Measurements from ENCODE around the gene NTNG1.

The NTNG1 gene

DNA sequence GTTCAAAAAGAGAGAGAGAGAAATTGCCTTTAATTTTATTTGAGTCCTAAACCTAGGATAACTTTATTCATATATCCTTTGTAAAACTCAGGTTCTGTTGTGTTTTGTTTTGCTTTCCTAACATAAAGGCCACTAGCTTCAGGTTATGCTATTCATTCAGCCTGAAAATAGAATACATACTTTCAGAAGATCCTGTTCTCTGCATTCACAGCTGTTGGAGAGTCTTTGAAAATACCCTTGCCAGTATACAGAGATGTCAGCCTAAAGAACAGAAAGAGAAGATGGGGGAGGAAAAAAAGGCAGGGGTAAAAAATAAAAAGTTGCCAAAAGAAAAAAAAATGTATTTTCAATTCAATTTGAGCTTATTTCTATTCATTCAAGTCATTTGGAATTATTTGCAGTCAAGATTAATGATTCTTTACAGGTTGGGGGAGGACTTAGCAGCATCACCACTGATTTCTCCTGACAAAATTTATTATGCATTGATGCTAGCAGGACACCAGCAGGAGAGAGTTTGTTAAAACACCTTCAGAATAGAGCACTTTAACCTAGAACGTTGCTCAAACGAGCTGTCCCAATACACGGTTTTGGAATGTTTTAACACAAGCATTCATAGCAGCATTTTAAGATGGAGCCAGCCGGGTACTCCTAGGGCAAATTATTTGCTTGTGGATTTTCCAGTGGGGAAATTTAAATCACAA, 318.5 kb downstream of the NTNG1 start:
- ATAC-seq (replicated peaks) = no peak
- Mint-ChIP-seq H3K27ac (no peak overlapping the region), H3K4me3 (no peak overlapping the region), H3K9me3 (no peaks in the 10 kb centered on the region), H3K27me3 (peaks cover 13 to 21% of the 10 kb centered on the region in 2 donors), H3K36me3 (ENCODE audit: insufficient read depth) (no peaks in the 10 kb centered on the region), H3K4me1 (ENCODE audit: low read depth in 2 of 2) (no peaks in the 10 kb centered on the region)
- no peak for DNase-seq

DNA sequence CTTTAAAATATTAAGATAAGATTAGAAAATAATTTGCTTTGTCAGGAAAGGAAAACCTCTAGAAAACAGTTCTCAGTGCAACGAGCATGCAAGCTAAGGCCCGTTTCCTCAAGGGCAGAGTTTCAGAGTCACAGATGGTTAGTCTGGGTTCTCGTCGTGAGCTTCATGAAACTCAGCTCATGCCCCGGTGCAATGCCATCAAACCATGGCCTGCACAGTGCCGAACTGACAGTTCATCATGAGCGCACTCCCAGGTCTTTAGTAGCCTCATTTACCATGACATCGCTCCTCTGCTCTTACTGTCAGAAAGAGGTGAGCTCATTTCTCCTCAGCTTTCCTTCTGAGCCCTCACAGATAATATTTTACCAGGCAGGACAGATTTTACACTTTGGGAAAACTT, 319.2 kb downstream of the NTNG1 start:
- Mint-ChIP-seq H3K36me3 (ENCODE audit: insufficient read depth) (no peaks in the 10 kb centered on the region), H3K27me3 (peaks cover 20 to 23% of the 10 kb centered on the region in 2 donors), H3K27ac (no peak overlapping the region), H3K4me3 (no peak overlapping the region), H3K4me1 (ENCODE audit: low read depth in 2 of 2) (no peaks in the 10 kb centered on the region), H3K9me3 (no peaks in the 10 kb centered on the region)
- no peak for ATAC-seq (replicated peaks)
- DNase-seq = no peak

DNA sequence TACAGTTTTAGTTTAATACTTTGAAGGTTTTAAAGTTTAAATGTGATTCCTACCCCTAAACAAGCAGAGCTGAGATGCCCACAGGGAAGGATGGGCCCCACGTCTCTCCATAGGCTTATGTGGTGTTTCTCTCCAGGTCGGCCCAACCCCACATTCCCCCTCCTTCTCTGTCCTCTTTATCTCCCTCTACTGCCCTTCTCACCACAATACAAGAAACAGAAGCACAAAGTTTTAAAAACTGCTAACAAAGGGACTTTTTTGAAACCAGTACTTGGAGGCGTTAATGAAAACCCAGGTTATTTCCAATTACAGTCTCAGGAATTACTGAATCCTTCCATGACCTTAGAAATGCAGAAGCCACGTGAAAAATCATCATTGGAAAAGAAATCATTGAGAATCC, 324.0 kb downstream of the NTNG1 start:
- no peak for DNase-seq
- Mint-ChIP-seq H3K9me3 (no peaks in the 10 kb centered on the region), H3K4me3 (no peak overlapping the region), H3K27me3 (peaks cover 27 to 45% of the 10 kb centered on the region in 2 donors), H3K4me1 (ENCODE audit: low read depth in 2 of 2) (no peaks in the 10 kb centered on the region), H3K27ac (no peak overlapping the region), H3K36me3 (ENCODE audit: insufficient read depth) (no peaks in the 10 kb centered on the region)
- ATAC-seq (replicated peaks) = no peak

DNA sequence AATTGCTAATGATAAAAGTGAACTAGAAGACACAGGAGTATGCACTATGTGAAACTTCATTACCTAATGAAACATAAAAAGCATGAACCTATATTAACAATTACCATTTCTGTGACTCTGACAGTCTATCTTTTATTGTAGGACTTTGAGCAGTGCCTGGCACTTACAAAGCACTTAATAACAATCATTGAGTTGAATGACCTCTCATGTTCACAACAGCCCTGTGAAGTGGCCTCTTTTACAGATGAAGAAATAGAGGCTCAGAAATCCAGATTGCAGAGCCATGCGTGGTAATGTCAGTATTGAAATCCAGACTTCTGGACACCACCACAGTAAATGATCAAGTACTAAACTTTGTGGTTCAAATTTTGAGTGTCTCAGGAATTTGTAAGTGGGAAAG, 326.4 kb downstream of the NTNG1 start:
- Mint-ChIP-seq H3K27ac (no peak overlapping the region), H3K4me1 (ENCODE audit: low read depth in 2 of 2) (no peaks in the 10 kb centered on the region), H3K4me3 (no peak overlapping the region), H3K27me3 (peaks cover 28 to 52% of the 10 kb centered on the region in 2 donors), H3K36me3 (ENCODE audit: insufficient read depth) (no peaks in the 10 kb centered on the region), H3K9me3 (no peaks in the 10 kb centered on the region)
- ATAC-seq (replicated peaks) (no peak), DNase-seq (no peak)

DNA sequence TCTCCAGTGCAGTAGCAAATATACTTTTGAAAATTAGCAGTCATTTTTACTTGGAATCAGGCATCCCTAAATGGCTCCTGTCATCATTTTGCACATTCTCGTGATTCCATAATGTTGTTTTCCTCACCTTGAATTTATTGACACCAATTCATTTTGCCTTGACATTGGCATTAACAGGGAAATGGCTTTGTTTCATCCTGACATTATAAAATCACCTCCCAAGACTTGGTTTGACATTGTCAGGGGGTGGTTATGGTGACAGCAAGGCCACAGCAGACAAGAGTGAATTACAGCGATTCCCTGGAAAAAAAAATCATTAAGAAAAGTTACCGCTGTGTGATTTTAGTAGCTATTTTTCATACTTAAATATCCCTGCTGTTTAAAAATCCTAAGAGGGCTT, 327.0 kb downstream of the NTNG1 start:
- Mint-ChIP-seq H3K4me3 (no peak overlapping the region), H3K27me3 (peaks cover 32 to 55% of the 10 kb centered on the region in 2 donors), H3K9me3 (no peaks in the 10 kb centered on the region), H3K27ac (no peak overlapping the region), H3K4me1 (ENCODE audit: low read depth in 2 of 2) (no peaks in the 10 kb centered on the region), H3K36me3 (ENCODE audit: insufficient read depth) (no peaks in the 10 kb centered on the region)
- ATAC-seq (replicated peaks) (no peak), DNase-seq (no peak)

DNA sequence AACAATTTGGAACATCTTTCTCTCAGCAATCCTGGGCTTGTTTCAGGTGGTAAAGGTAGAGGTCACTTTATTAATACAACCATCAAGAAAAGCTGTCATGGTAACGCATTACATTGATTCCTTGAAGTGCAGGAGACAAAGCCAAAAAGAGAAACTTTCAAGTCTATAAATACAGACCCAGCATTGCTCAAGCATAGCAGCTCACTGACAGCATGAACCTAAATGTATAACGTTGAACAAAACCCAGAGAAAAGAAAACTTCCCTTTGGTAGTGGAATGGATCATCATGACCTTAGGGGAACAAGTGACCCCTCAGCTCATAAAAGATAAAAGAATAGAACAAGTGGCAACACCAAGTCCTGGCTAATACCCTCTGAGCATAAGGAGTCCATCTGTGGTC, 332.2 kb downstream of the NTNG1 start:
- H3K36me3 Mint-ChIP-seq (ENCODE audit: insufficient read depth) = no peaks in the 10 kb centered on the region
- no peak for ATAC-seq (replicated peaks)
- H3K4me1 Mint-ChIP-seq (ENCODE audit: low read depth in 2 of 2) = no peaks in the 10 kb centered on the region
- H3K27me3 Mint-ChIP-seq = peaks cover 24 to 35% of the 10 kb centered on the region in 2 donors
- no peak overlapping the region for H3K4me3 Mint-ChIP-seq
- DNase-seq = no peak
- H3K9me3 Mint-ChIP-seq = no peaks in the 10 kb centered on the region
- H3K27ac Mint-ChIP-seq = no peak overlapping the region

DNA sequence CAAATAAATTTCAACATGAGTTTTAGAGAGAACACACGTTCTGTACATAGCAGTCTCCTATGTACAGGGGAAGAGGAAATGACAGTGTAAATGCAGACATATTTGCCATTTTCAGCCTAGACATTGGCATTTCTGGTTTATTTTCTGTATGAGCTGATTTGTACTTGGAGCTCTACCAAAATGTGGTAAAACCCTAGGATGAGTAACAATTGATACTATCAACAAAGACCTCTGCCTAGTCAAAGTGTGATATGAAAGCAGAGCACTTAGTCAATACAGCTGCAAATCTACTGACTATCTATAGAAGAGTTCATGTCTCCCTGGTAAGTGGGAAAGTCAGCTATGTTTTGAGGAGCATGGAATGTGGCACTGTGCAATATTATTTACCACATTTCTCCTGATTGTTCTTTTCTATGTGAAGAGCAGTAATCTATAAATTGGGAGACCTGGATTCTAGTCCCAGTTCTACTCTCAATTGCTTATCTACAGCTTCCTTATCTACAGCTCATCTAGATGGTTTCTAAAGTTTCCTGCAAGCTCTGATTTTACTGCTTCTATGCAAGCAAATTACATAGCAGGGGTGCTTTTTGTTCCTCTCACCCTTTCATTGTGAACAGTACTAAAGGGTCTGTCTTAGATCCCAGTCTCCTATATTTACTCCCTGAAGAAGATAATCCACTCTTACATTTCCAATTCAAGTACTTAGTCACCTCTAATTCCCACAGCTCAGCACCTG, 334.2 kb downstream of the NTNG1 start:
- Mint-ChIP-seq H3K9me3 (no peaks in the 10 kb centered on the region), H3K27ac (no peak overlapping the region)
- ATAC-seq (replicated peaks) = no peak

DNA sequence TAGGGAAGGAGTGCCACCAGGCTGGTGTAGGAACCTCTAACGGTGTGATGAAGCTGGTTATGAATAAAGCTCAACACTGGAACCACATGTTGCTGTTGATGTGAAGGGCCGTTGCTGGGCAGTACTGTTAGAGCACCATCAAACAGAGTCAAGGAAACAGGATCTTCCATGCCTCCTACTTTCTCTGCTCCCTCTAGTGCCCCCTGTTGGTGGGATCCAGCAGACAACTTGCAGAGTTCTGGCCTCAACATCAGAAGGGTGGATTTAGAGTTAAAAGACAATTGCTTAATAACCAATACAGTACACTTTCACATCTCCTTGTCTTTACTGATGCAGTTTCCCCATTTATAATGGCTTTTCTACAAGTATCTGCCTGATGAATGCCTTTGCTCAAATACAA, 336.4 kb downstream of the NTNG1 start:
- H3K27me3 Mint-ChIP-seq = peaks cover 38% of the 10 kb centered on the region in 2 donors
- no peaks in the 10 kb centered on the region for H3K36me3 Mint-ChIP-seq (ENCODE audit: insufficient read depth)
- no peak overlapping the region for H3K27ac Mint-ChIP-seq
- no peak for ATAC-seq (replicated peaks)
- H3K9me3 Mint-ChIP-seq = no peaks in the 10 kb centered on the region
- H3K4me1 Mint-ChIP-seq (ENCODE audit: low read depth in 2 of 2) = peaks cover 5 to 8% of the 10 kb centered on the region in 2 donors
- H3K4me3 Mint-ChIP-seq = no peak overlapping the region
- DNase-seq = no peak

More for the DNA sequence above, 334.2 kb downstream of the NTNG1 start:
- DNase-seq = no peak
- H3K36me3 Mint-ChIP-seq (ENCODE audit: insufficient read depth) = no peaks in the 10 kb centered on the region
- H3K4me3 Mint-ChIP-seq = no peak overlapping the region
- H3K27me3 Mint-ChIP-seq = peaks cover 29 to 30% of the 10 kb centered on the region in 2 donors
- no peaks in the 10 kb centered on the region for H3K4me1 Mint-ChIP-seq (ENCODE audit: low read depth in 2 of 2)

DNA sequence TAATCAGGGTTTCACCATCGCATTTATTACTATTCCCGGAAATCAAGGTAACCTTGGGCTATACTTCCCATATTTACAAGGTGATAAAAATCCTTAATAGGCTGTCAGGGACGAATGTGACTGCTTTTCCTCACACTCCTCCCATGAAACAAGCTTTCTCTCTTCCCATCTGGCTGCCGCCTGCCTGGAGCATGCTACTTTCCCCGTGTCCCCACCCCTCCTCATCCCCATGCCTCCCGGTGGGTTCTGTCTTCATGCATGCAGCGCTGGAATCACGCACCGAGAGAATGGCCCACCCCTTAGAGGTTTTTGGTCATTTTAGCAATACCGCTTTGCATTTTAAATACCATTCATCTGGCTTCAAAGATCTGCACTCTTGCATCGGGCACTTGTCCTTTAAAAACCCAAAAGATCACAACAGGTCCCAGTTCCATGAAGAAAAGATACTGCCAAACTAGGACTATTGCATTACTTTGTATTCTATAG, 339.1 kb downstream of the NTNG1 start:
- H3K27ac Mint-ChIP-seq = no peak overlapping the region
- ATAC-seq (replicated peaks) (no peak), DNase-seq (no peak)
- no peaks in the 10 kb centered on the region for H3K9me3 Mint-ChIP-seq
- no peaks in the 10 kb centered on the region for H3K36me3 Mint-ChIP-seq (ENCODE audit: insufficient read depth)
- peaks cover 29 to 45% of the 10 kb centered on the region in 2 donors for H3K27me3 Mint-ChIP-seq
- H3K4me3 Mint-ChIP-seq = no peak overlapping the region
- H3K4me1 Mint-ChIP-seq (ENCODE audit: low read depth in 2 of 2) = peaks cover 5 to 8% of the 10 kb centered on the region in 2 donors

DNA sequence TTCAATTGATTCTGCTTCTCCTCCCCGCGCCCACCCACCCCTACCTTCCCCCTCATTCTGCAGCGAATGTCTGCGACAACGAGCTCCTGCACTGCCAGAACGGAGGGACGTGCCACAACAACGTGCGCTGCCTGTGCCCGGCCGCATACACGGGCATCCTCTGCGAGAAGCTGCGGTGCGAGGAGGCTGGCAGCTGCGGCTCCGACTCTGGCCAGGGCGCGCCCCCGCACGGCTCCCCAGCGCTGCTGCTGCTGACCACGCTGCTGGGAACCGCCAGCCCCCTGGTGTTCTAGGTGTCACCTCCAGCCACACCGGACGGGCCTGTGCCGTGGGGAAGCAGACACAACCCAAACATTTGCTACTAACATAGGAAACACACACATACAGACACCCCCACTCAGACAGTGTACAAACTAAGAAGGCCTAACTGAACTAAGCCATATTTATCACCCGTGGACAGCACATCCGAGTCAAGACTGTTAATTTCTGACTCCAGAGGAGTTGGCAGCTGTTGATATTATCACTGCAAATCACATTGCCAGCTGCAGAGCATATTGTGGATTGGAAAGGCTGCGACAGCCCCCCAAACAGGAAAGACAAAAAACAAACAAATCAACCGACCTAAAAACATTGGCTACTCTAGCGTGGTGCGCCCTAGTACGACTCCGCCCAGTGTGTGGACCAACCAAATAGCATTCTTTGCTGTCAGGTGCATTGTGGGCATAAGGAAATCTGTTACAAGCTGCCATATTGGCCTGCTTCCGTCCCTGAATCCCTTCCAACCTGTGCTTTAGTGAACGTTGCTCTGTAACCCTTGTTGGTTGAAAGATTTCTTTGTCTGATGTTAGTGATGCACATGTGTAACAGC, 339.9 kb downstream of the NTNG1 start:
- Mint-ChIP-seq H3K4me3 (no peak overlapping the region), H3K4me1 (ENCODE audit: low read depth in 2 of 2) (peaks cover 5 to 8% of the 10 kb centered on the region in 2 donors), H3K9me3 (no peaks in the 10 kb centered on the region), H3K27me3 (peaks cover 29 to 45% of the 10 kb centered on the region in 2 donors), H3K27ac (no peak overlapping the region), H3K36me3 (ENCODE audit: insufficient read depth) (no peaks in the 10 kb centered on the region)
- DNase-seq (no peak), ATAC-seq (replicated peaks) (no peak)

DNA sequence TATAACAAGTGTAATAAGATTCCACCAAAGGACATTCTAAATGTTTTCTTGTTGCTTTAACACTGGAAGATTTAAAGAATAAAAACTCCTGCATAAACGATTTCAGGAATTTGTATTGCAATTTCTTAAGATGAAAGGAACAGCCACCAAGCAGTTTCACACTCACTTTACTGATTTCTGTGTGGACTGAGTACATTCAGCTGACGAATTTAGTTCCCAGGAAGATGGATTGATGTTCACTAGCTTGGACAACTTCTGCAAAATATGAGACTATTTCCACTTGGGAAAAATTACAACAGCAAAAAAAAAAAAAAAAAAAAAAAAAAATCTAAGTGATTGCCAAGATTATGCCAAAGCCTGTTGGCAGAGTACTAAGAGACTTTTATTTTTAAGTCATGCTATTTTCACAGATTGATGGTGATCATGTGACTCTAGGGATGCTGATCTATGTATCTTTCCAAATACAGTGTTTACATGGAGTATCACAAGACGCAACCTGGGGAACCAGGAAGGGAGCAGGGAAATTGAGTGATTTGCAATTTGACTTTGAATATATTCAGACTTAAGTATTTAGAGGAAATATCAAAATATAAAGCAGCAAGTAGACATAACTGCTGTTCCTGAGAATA, 341.0 kb downstream of the NTNG1 start:
- no peak for ATAC-seq (replicated peaks)
- no peak for DNase-seq
- Mint-ChIP-seq H3K27me3 (peaks cover 29 to 45% of the 10 kb centered on the region in 2 donors), H3K27ac (no peak overlapping the region), H3K36me3 (ENCODE audit: insufficient read depth) (no peaks in the 10 kb centered on the region), H3K4me3 (no peak overlapping the region), H3K4me1 (ENCODE audit: low read depth in 2 of 2) (peaks cover 5 to 8% of the 10 kb centered on the region in 2 donors), H3K9me3 (no peaks in the 10 kb centered on the region)

DNA sequence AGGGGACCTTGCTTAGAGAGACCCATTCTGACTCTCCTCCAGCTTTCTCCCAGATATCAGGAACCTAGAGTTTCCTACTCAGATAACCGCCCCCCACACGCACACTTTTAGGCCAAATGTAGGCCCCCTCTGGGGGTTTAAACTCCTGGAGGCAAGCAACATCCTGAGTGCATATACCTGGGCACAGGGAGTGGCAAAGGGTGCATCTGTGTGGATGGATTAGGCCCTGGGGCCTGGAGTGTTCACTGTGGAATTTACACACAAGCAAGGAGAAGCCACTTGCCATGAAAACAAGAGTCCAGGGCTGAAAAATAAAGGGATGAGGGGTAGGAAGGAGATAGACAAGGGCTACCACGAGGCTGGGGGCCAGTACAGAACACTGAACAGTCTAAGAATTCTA, 343.1 kb downstream of the NTNG1 start:
- Mint-ChIP-seq H3K27me3 (peaks cover 32 to 45% of the 10 kb centered on the region in 2 donors), H3K36me3 (ENCODE audit: insufficient read depth) (no peaks in the 10 kb centered on the region), H3K4me3 (no peak overlapping the region), H3K9me3 (no peaks in the 10 kb centered on the region), H3K4me1 (ENCODE audit: low read depth in 2 of 2) (peaks cover 5 to 8% of the 10 kb centered on the region in 2 donors), H3K27ac (no peak overlapping the region)
- DNase-seq (no peak), ATAC-seq (replicated peaks) (no peak)

DNA sequence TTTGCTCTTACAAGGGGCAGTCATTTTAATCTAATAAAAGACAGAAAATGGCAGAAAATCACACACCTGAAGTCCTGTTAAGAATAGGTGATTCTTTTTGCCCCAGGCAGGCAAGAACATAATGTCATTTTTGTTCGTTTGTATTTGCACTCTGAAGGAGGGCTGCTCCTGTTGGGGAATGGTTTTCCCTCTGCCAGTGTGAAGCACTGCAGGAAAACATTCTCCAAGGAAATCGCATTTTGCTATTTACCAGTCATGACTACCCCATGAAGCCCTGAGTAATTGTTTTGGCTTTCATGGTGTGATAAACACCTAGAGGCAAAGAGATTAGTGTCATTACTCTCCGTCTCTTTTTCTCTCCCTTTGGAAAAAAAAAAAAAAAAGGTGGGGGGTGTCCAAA, 345.5 kb downstream of the NTNG1 start:
- no peak overlapping the region for H3K27ac Mint-ChIP-seq
- no peaks in the 10 kb centered on the region for H3K9me3 Mint-ChIP-seq
- no peak overlapping the region for H3K4me3 Mint-ChIP-seq
- no peaks in the 10 kb centered on the region for H3K4me1 Mint-ChIP-seq (ENCODE audit: low read depth in 2 of 2)
- no peaks in the 10 kb centered on the region for H3K36me3 Mint-ChIP-seq (ENCODE audit: insufficient read depth)
- DNase-seq (no peak), ATAC-seq (replicated peaks) (no peak)
- peaks cover 21 to 31% of the 10 kb centered on the region in 2 donors for H3K27me3 Mint-ChIP-seq

Measured in effector memory CD8-positive, alpha-beta T cell (primary cell).